Measurements from ENCODE around the gene TGFBRAP1.

GRCh38 chr2:105373895-105374401 is 44.4 kb upstream of the TGFBRAP1 start:
- no peak for TF ChIP-seq POLR2A (IDR thresholded peaks at IDR 0.05; ENCODE audit: low read length)
- TF ChIP-seq GATA1 (IDR thresholded peaks at IDR 0.05; ENCODE audit: low read depth, low read length) = no peak

Measured in erythroblast (primary cell).